ENCODE results near the gene SMIM36. TPM values are rescaled to one million over a fixed set of nuclear protein-coding genes. Genes with fewer than 3 reads are reported as not detected.
A peak's percentile ranks its signal among the peaks of the same experiment; 100 is the strongest.

Gene SMIM36
- total and polyA plus RNA-seq, 10 of the 15 experiments (the other 5 are each of a cell fraction or from before 2014, with no cell fraction given) = not detected

GRCh38 chr17:55420776-55421178, 90.5 kb downstream of the SMIM36 start:
- Histone ChIP-seq H3K79me2 (ENCODE audit: control insufficient read depth, insufficient read depth, low read length) (peaks cover 62% of the 10 kb centered on the region), H3K4me1 (ENCODE audit: control insufficient read depth, insufficient read depth, low read length) (peaks cover 36% of the 10 kb centered on the region), H4K20me1 (ENCODE audit: control insufficient read depth, insufficient read depth) (no peaks in the 10 kb centered on the region), H3K36me3 (ENCODE audit: control insufficient read depth in 2 of 2, insufficient read depth in 2 of 2, low read length in 1 of 2) (no peaks in the 10 kb centered on the region), H2AFZ (ENCODE audit: control insufficient read depth, low read depth, low read length) (peak overlapping the region; percentile 31), H3K27me3 (replicated peaks in 1 of 2; ENCODE audit: control insufficient read depth in 2 of 2, insufficient read depth in 2 of 2, low read length in 1 of 2) (no peaks in the 10 kb centered on the region), H3K4me3 (peak overlapping the region; percentile 94), H3K4me2 (ENCODE audit: control insufficient read depth, insufficient read depth) (peak overlapping the region; percentile 77), H3K27ac (ENCODE audit: control insufficient read depth, insufficient read depth) (peak overlapping the region; percentile 91), H3K9ac (ENCODE audit: control insufficient read depth, insufficient read depth, low read length) (peak overlapping the region; percentile 99), H3K9me3 (replicated peaks; ENCODE audit: control insufficient read depth, insufficient read depth, low read length) (no peaks in the 10 kb centered on the region)
- intact Hi-C loops (cut with micrococcal nuclease; ENCODE audit: unreplicated experiment) = loop anchor here (1.0 kb wide), 1 partner anchor 94 kb away; no protein-coding TSS in a partner anchor
- CTCF ChIA-PET = interaction anchor here (1.6 to 1.7 kb wide), 3 partner anchors 16 to 94 kb away, joined by 5 to 6 read pairs (median 5); no protein-coding TSS in a partner anchor
- SMC1A ChIA-PET (ENCODE audit: uncharacterized antibody, unreplicated experiment) = interaction anchor here (0.7 to 16.9 kb wide), 8 partner anchors 15 to 91 kb away, joined by 3 to 359 read pairs (median 14); partner anchors contain the start of gene SMIM36
- peak; percentile 54; the same call in 1 of the 2 replicates for TF ChIP-seq POLR2A (IDR thresholded peaks at IDR 0.05; ENCODE audit: low read depth, low read length)
- TF ChIP-seq BACH1 (IDR thresholded peaks at IDR 0.05; ENCODE audit: borderline replicate concordance) = no peak
- no peak for TF ChIP-seq FOS (IDR thresholded peaks at IDR 0.05; ENCODE audit: borderline replicate concordance, extremely low read depth, insufficient read length)
- TF ChIP-seq ZSCAN29 (IDR thresholded peaks at IDR 0.05) = no peak
- TF ChIP-seq SMARCA5 (IDR thresholded peaks at IDR 0.05) = 0 out of 2 replicates have a peak, but pooled peaks have one; percentile 24
- peak; percentile 43 for ATAC-seq
- BruUV-seq (replicated peaks) = no TSS peak
- under 1% methylated on average over 21 of the region's 21 CpGs for WGBS (ENCODE audit: insufficient coverage, insufficient replicate concordance, low lambda C conversion rate, missing lambda C conversion rate)
- no peak for FAIRE-seq
- in situ Hi-C loops (cut with MboI) = loop anchor here (5.0 kb wide), 1 partner anchor 92 kb away; the partner anchor contains the start of gene SMIM36
- POLR2A ChIA-PET = interaction anchor here (1.2 to 6.4 kb wide), 6 partner anchors 9 to 38 kb away, joined by 3 to 106 read pairs (median 5); no protein-coding TSS in a partner anchor
- RAD21 ChIA-PET (ENCODE audit: unreplicated experiment) = interaction anchor here (1.0 to 8.9 kb wide), 4 partner anchors 14 to 60 kb away, joined by 3 to 99 read pairs (median 8); no protein-coding TSS in a partner anchor
- no peak for DNase-seq (ENCODE audit: low read depth, low spot score)
